Kidney epithelial cell (primary cell): ENCODE measurements around the gene CUX1. TPM values are rescaled to one million over a fixed set of nuclear protein-coding genes. Genes with fewer than 3 reads are reported as not detected.

Source experiments
- DNase-seq: peaks from one replicate; pipeline ENCODE4 v3.0.0-alpha.2; 2010; ENCODE audit warnings: low read depth
- H3K27me3 ChIP-seq: 2 replicates; pipeline ENCODE4 v1.6.0; 2011; ENCODE audit warnings: low read length; ENCODE audit not compliant: control insufficient read depth, insufficient read depth
- H3K36me3 ChIP-seq: 2 replicates; pipeline ENCODE4 v1.5.1; 2011; ENCODE audit warnings: low read length; ENCODE audit not compliant: control insufficient read depth, insufficient read depth
- H3K4me3 ChIP-seq: 2 replicates; pipeline ENCODE4 v1.5.1; 2011; ENCODE audit warnings: low read depth, mild to moderate bottlenecking, control low read depth, low read length
- CTCF ChIP-seq: IDR thresholded peaks from 2 replicates; pipeline ENCODE4 v1.5.1; 2011; ENCODE audit warnings: mild to moderate bottlenecking, moderate library complexity, low read length, control low read depth, inconsistent platforms; ENCODE audit not compliant: insufficient read depth, poor library complexity, severe bottlenecking
- total RNA-seq: library from RNA; depleted of rRNA; stranded (reverse); fragments of >200 nt; gene quantifications from 2 replicates; pipeline ENCODE4 v1.2.3, GENCODE V29; 2015

The CUX1 gene
- total RNA-seq, 1 donor from 2014 or later = 56.7 TPM

DNA sequence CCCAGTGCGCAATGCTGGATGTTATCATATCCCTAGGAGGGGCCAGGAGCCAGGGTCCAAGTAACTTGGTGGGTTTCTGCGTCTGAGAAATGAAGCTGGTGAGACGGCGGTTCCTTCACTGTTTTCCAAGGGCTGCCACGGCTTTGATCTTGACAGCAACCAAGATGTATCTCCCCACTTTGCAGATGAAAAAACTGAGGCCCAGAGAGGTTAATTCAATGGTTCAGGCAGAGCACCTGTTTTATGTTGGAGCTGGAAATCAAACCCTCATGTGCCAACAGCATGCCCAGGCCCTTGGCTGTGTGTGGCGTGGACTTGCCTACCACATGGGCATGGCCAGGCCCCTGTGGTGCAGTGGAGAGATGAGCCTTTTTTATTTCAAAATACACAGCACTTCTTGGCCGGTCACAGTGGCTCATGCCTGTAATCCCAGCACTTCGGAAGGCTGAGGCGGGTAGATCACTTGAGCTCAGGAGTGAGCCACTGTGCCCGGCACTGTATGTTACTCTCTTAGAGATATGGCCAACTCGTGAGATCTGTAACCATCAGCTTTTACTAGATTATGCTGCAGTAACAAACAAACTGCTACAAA, 244.0 kb downstream of the CUX1 start:
- no peaks in the 10 kb centered on the region for H3K27me3 ChIP-seq
- no peak for DNase-seq
- H3K4me3 ChIP-seq = no peak overlapping the region
- no peak for TF ChIP-seq CTCF
- H3K36me3 ChIP-seq = no peaks in the 10 kb centered on the region

- H3K4me3 ChIP-seq = no peak overlapping the region
- H3K36me3 ChIP-seq = no peaks in the 10 kb centered on the region
- TF ChIP-seq CTCF = no peak
- DNase-seq = peak; percentile 88
- H3K27me3 ChIP-seq = no peaks in the 10 kb centered on the region
Observed at GRCh38 chr7:102061981-102062390, 244.6 kb downstream of the CUX1 start.

DNA sequence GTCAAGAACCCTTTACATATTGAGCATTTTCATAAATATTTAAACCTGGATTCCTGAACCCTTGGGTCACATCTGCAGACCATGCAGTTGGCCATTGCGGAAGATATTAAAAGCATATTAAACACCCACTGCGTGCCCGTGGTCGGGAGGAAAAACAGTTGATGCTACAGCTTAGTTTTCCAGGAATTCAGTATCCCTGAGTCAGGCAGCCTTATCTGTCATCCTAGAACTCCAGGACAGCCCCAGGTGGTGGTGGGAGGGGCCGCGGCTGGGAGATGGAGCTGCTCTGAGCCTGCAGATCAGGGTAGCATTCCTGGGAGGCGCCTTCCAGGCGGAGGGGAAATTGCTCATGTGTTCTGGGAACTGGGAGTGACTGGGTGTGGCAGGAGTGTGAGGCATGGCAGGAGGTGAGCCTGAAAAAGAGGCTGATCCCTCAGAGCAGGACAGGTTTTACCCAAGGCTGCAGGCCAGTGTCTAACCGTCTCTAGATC, 246.3 kb downstream of the CUX1 start:
- no peak overlapping the region for H3K4me3 ChIP-seq
- TF ChIP-seq CTCF = no peak
- no peaks in the 10 kb centered on the region for H3K36me3 ChIP-seq
- no peak for DNase-seq
- H3K27me3 ChIP-seq = no peaks in the 10 kb centered on the region

DNA sequence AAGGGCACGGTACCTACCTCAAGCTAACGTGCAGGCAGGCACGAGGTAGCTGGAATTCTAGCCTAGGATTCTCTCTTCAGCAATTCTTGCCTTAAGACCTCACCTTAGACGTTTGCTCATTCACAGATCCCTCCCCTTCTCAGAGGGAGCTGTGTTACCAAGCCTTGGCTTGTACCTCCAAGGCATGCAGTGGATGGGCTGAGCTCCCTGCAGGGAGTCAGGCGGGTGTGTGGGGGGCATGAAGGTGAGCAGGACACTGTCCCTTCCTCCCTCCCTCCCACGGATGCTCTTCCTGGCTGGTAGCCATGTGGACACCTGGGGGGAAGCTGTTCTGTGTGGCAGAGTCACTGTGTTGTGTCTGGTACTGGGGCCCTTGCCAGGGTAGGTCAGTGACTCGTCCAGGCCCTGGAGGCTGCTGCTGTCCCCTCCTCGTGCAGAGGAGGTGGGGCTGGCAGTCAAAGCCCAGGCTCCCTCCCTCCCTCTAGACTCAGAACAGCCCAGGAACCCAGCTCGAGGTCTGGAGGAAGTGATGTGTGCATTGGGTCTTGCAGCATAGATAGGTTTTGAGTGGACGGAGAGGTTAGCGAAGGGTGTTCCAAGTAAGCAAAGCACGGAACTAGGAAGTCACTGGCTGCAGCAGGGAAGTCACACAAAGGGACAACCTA, 247.1 kb downstream of the CUX1 start:
- Histone ChIP-seq H3K4me3 (no peak overlapping the region), H3K27me3 (no peaks in the 10 kb centered on the region), H3K36me3 (no peaks in the 10 kb centered on the region)
- TF ChIP-seq CTCF = no peak
- DNase-seq = no peak

- no peak for DNase-seq
- Histone ChIP-seq H3K4me3 (no peak overlapping the region), H3K36me3 (no peaks in the 10 kb centered on the region), H3K27me3 (no peaks in the 10 kb centered on the region)
- TF ChIP-seq CTCF = no peak
Observed at GRCh38 chr7:102065226-102065625, 247.8 kb downstream of the CUX1 start.
